HepG2 (cell line): ENCODE measurements around the gene CBFA2T2. TPM values are rescaled to one million over a fixed set of nuclear protein-coding genes. Genes with fewer than 3 reads are reported as not detected.
A peak's percentile ranks its signal among the peaks of the same experiment; 100 is the strongest.

Experiments used
- ARNT ChIP-seq: fragments of 450-650 bp; IDR thresholded peaks from 2 replicates; pipeline ENCODE4 v1.6.1; 2017
- GATA4 ChIP-seq: sonication (generic); IDR thresholded peaks from 2 replicates; pipeline ENCODE4 v1.6.1; 2016; ENCODE audit warnings: antibody characterized with exemption, low read depth, borderline replicate concordance
- HNF4A ChIP-seq: sonication (generic); formaldehyde crosslinking; IDR thresholded peaks from 2 replicates; pipeline ENCODE4 v1.4.0; 2020; ENCODE audit warnings: missing genetic modification reagents
- MTF2 ChIP-seq: sonication (generic); formaldehyde crosslinking; IDR thresholded peaks from 2 replicates; pipeline ENCODE4 v1.5.0; 2020; ENCODE audit warnings: missing genetic modification reagents, borderline replicate concordance
- U2AF2 ChIP-seq: fragments of 200-400 bp; formaldehyde crosslinking; IDR thresholded peaks from 2 replicates; pipeline ENCODE4 v1.6.1; 2017; ENCODE audit warnings: low read depth, mild to moderate bottlenecking, low read length
- ZNF292 ChIP-seq: sonication (generic); formaldehyde crosslinking; IDR thresholded peaks from 2 replicates; pipeline ENCODE4 v1.8.1; 2022; ENCODE audit warnings: mild to moderate bottlenecking, low read depth, missing genetic modification reagents, borderline replicate concordance
- ZNF652 ChIP-seq: IDR thresholded peaks from 2 replicates; pipeline ENCODE4 v1.6.1; 2016; ENCODE audit warnings: low read depth, borderline replicate concordance
- ZNF792 ChIP-seq: IDR thresholded peaks from 2 replicates; pipeline ENCODE4 v1.6.1; 2016
- ZNF850 ChIP-seq: sonication (generic); formaldehyde crosslinking; conservative IDR thresholded peaks from 2 replicates; pipeline ENCODE4 v1.9.0; 2021; ENCODE audit warnings: mild to moderate bottlenecking, missing genetic modification reagents
- polyA plus RNA-seq, 8 experiments: library from polyadenylated mRNA; depleted of rRNA in 3 of 8; stranded (reverse) in 7 of 8; unstranded in 1 of 8; fragments of >200 nt; fragmentation: Illumina TruSeq in 4 of 8; extraction: Trizol in 4 of 8; gene quantifications; 2 replicates each; pipeline versions ENCODE4 v1.2.1 to v1.2.3, GENCODE V29; 2011 to 2016; ENCODE audit warnings: low read depth in 4 of 8, missing spikeins in 1 of 8, mixed read lengths in 1 of 8; ENCODE audit not compliant: insufficient read depth in 1 of 8
- total RNA-seq, 5 experiments: library from RNA; depleted of rRNA; stranded (reverse); fragments of >200 nt; fragmentation: Illumina TruSeq; extraction: Trizol; gene quantifications; 2 replicates each; pipeline ENCODE4 v1.2.3, GENCODE V29; 2016; ENCODE audit warnings: low read depth in 1 of 5
- TF ChIP-seq, protein P1 (sequence below), 2 experiments: sonication (generic) in 1 of 2; formaldehyde crosslinking in 1 of 2; IDR thresholded peaks; 2 replicates each; pipeline versions ENCODE4 v1.6.1 to v1.9.0; 2014 to 2022; ENCODE audit warnings: antibody characterized with exemption in 1 of 2, borderline replicate concordance in 1 of 2, inconsistent platforms in 1 of 2, low read depth in 1 of 2, missing genetic modification reagents in 1 of 2
- TF ChIP-seq, protein P2 (sequence below): sonication (generic); formaldehyde crosslinking; IDR thresholded peaks from 2 replicates; pipeline ENCODE4 v1.4.0; 2020; ENCODE audit warnings: missing genetic modification reagents
- TF ChIP-seq, protein P3 (sequence below): sonication (generic); formaldehyde crosslinking; IDR thresholded peaks from 2 replicates; pipeline ENCODE4 v1.4.0; 2020; ENCODE audit warnings: missing genetic modification reagents
- TF ChIP-seq, protein P4 (sequence below): sonication (generic); formaldehyde crosslinking; IDR thresholded peaks from 2 replicates; pipeline ENCODE4 v1.5.1; 2020; ENCODE audit warnings: mild to moderate bottlenecking, missing genetic modification reagents
- TF ChIP-seq, protein P5 (sequence below): sonication (generic); formaldehyde crosslinking; IDR thresholded peaks from 2 replicates; pipeline ENCODE4 v1.8.1; 2023; ENCODE audit warnings: missing genetic modification reagents, inconsistent platforms, borderline replicate concordance

The CBFA2T2 gene
- total and polyA plus RNA-seq, 2 of the 13 experiments (the other 11 are each of a cell fraction or from before 2014, with no cell fraction given) = 6.3 to 21.2 TPM

DNA sequence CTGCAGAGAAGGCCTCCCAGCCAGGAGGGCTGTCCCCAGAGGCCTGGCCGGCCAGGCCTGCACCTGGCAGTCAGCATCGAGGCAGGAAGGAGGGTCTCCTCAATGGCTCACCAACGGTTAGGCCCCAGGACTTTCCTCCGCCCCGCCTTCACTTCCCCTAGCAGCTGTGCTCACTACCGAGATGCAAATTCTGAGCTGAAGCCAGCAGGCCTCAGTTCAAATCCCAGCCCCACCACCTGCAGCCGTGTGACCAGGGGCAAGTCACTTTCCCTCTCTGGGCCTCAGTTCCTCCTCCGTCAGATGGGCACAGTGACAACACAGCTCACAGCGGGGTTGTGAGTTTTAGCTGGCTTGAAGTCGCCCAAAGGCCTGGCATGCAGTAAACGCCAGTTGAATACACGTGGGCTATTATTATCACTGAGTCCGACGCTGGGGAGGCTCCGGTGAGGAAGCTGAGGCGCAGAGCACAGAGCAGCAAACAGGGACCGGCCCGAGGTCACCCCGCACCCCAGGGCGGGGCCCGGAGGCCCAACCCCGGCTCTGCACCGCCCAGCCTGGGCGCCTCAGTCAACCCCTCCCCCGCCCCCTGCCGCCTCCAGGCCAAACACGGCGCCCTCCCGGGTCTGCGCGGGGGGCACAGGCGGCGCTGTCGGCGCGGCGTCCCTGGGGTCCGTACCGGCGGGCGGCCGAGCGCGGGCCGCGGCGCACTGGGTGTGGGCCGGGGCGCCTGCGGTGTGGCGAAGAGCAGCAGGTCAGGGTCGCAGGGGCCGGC lies 195.6 kb downstream of the CBFA2T2 start (continued):
- TF ChIP-seq, protein P1, sequence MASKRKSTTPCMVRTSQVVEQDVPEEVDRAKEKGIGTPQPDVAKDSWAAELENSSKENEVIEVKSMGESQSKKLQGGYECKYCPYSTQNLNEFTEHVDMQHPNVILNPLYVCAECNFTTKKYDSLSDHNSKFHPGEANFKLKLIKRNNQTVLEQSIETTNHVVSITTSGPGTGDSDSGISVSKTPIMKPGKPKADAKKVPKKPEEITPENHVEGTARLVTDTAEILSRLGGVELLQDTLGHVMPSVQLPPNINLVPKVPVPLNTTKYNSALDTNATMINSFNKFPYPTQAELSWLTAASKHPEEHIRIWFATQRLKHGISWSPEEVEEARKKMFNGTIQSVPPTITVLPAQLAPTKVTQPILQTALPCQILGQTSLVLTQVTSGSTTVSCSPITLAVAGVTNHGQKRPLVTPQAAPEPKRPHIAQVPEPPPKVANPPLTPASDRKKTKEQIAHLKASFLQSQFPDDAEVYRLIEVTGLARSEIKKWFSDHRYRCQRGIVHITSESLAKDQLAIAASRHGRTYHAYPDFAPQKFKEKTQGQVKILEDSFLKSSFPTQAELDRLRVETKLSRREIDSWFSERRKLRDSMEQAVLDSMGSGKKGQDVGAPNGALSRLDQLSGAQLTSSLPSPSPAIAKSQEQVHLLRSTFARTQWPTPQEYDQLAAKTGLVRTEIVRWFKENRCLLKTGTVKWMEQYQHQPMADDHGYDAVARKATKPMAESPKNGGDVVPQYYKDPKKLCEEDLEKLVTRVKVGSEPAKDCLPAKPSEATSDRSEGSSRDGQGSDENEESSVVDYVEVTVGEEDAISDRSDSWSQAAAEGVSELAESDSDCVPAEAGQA (IDR thresholded peaks at IDR 0.05; ENCODE audit: low read depth) = no peak
- TF ChIP-seq, protein P1 (CRISPR knock-in tag; IDR thresholded peaks at IDR 0.05; ENCODE audit: borderline replicate concordance) = peak; percentile 24; the same call in 1 of the 2 replicates
- no peak for TF ChIP-seq ZNF652 (CRISPR knock-in tag)
- TF ChIP-seq, protein P2, sequence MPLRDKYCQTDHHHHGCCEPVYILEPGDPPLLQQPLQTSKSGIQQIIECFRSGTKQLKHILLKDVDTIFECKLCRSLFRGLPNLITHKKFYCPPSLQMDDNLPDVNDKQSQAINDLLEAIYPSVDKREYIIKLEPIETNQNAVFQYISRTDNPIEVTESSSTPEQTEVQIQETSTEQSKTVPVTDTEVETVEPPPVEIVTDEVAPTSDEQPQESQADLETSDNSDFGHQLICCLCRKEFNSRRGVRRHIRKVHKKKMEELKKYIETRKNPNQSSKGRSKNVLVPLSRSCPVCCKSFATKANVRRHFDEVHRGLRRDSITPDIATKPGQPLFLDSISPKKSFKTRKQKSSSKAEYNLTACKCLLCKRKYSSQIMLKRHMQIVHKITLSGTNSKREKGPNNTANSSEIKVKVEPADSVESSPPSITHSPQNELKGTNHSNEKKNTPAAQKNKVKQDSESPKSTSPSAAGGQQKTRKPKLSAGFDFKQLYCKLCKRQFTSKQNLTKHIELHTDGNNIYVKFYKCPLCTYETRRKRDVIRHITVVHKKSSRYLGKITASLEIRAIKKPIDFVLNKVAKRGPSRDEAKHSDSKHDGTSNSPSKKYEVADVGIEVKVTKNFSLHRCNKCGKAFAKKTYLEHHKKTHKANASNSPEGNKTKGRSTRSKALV = no peak
- TF ChIP-seq U2AF2 = no peak
- TF ChIP-seq GATA4 = no peak
- TF ChIP-seq, protein P3, sequence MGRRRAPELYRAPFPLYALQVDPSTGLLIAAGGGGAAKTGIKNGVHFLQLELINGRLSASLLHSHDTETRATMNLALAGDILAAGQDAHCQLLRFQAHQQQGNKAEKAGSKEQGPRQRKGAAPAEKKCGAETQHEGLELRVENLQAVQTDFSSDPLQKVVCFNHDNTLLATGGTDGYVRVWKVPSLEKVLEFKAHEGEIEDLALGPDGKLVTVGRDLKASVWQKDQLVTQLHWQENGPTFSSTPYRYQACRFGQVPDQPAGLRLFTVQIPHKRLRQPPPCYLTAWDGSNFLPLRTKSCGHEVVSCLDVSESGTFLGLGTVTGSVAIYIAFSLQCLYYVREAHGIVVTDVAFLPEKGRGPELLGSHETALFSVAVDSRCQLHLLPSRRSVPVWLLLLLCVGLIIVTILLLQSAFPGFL = peak; percentile 88; the same call in 1 of the 2 replicates
- no peak for TF ChIP-seq ARNT
- TF ChIP-seq ZNF292 (CRISPR knock-in tag) = peak; percentile 42; the same call in 1 of the 2 replicates
- no peak; the same call in 1 of the 2 replicates for TF ChIP-seq ZNF792
- TF ChIP-seq MTF2 = no peak
- TF ChIP-seq, protein P4, sequence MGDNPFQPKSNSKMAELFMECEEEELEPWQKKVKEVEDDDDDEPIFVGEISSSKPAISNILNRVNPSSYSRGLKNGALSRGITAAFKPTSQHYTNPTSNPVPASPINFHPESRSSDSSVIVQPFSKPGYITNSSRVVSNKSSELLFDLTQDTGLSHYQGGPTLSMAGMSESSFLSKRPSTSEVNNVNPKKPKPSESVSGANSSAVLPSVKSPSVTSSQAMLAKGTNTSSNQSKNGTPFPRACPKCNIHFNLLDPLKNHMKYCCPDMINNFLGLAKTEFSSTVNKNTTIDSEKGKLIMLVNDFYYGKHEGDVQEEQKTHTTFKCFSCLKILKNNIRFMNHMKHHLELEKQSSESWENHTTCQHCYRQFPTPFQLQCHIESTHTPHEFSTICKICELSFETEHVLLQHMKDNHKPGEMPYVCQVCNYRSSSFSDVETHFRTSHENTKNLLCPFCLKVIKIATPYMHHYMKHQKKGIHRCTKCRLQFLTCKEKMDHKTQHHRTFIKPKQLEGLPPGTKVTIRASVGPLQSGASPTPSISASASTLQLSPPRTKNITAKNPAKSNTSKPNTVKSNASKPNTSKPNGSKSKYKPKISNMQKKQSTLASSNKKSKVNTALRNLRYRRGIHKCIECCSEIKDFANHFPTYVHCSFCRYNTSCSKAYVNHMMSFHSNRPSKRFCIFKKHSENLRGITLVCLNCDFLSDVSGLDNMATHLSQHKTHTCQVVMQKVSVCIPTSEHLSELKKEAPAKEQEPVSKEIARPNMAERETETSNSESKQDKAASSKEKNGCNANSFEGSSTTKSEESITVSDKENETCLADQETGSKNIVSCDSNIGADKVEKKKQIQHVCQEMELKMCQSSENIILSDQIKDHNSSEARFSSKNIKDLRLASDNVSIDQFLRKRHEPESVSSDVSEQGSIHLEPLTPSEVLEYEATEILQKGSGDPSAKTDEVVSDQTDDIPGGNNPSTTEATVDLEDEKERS (CRISPR knock-in tag) = peak; percentile 84; the same call in 1 of the 2 replicates
- TF ChIP-seq ZNF850 (CRISPR knock-in tag) = no peak
- TF ChIP-seq, protein P5, sequence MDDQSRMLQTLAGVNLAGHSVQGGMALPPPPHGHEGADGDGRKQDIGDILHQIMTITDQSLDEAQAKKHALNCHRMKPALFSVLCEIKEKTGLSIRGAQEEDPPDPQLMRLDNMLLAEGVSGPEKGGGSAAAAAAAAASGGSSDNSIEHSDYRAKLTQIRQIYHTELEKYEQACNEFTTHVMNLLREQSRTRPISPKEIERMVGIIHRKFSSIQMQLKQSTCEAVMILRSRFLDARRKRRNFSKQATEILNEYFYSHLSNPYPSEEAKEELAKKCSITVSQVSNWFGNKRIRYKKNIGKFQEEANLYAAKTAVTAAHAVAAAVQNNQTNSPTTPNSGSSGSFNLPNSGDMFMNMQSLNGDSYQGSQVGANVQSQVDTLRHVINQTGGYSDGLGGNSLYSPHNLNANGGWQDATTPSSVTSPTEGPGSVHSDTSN (CRISPR knock-in tag) = peak; percentile 83; the same call in 1 of the 2 replicates
- peak; percentile 16; the same call in 1 of the 2 replicates for TF ChIP-seq HNF4A (CRISPR knock-in tag)
